Kidney (tissue), 14 donors: Measurements from ENCODE around the gene FAM181A. TPM values are rescaled to one million over a fixed set of nuclear protein-coding genes. Genes with fewer than 3 reads are reported as not detected.

Source experiments
- DNase-seq, 5 donors: peaks; one replicate each; pipeline ENCODE4 v3.0.0-alpha.2; 2013 to 2020
- FAIRE-seq: peaks from 2 replicates; lab custom pipeline; 2012; peaks lifted over from hg19 to GRCh38; lab: Jason Lieb, UNC
- H3K27ac ChIP-seq, 2 donors: one replicate each; pipeline ENCODE4 v1.7.0; 2013; ENCODE audit warnings: low read depth in 2 of 2, low read length in 2 of 2, inconsistent platforms in 1 of 2
- H3K27me3 ChIP-seq: one replicate; pipeline ENCODE4 v1.7.1; 2013; ENCODE audit warnings: low read length, inconsistent platforms; ENCODE audit not compliant: control insufficient read depth, insufficient read depth
- H3K36me3 ChIP-seq, 3 donors: one replicate each; pipeline versions ENCODE4 v1.7.0 to v1.7.1; 2013; ENCODE audit warnings: low read length in 3 of 3, control low read depth in 1 of 3, inconsistent platforms in 1 of 3; ENCODE audit not compliant: insufficient read depth in 3 of 3, control insufficient read depth in 2 of 3
- H3K4me1 ChIP-seq, 3 donors: one replicate each; pipeline versions ENCODE4 v1.7.0 to v1.7.1; 2013; ENCODE audit warnings: low read length in 3 of 3, inconsistent platforms in 1 of 3, low read depth in 1 of 3; ENCODE audit not compliant: control insufficient read depth in 2 of 3, insufficient read depth in 2 of 3
- H3K4me3 ChIP-seq, 3 donors: one replicate each; pipeline versions ENCODE4 v1.7.0 to v1.8.1; 2013; ENCODE audit warnings: low read length in 3 of 3, control low read depth in 1 of 3, inconsistent platforms in 1 of 3
- H3K9ac ChIP-seq, 3 donors: one replicate each; pipeline versions ENCODE4 v1.7.0 to v1.7.1; 2013; ENCODE audit warnings: low read length in 3 of 3, control low read depth in 1 of 3, inconsistent platforms in 1 of 3
- H3K9me3 ChIP-seq, 3 donors: one replicate each; pipeline versions ENCODE4 v1.7.0 to v1.7.1; 2013; ENCODE audit warnings: low read length in 3 of 3, control low read depth in 1 of 3, inconsistent platforms in 1 of 3; ENCODE audit not compliant: control insufficient read depth in 2 of 3, insufficient read depth in 1 of 3
- intact Hi-C: fragments of 100-400 bp; cut with DNase I; formaldehyde crosslinking; loops from one replicate; pipeline ENCODE4 v1.11.1; 2022
- polyA plus RNA-seq: library from polyadenylated mRNA; stranded (reverse); fragments of 350-450 nt; fragmentation: Illumina TruSeq; extraction: RNeasy Lipid Tissue Mini Kit (QIAGEN cat#74804); gene quantifications from one replicate; pipeline ENCODE4 v1.2.3, GENCODE V29; 2014; ENCODE audit warnings: low read depth, low replicate concordance; ENCODE audit not compliant: insufficient read depth
- total RNA-seq: library from RNA; stranded (reverse); fragmentation: NEBNext Ultra II Directional; extraction: Animal tissue kit (Norgen Biotek cat#: 25700); gene quantifications from one replicate; pipeline ENCODE4 v1.2.1, GENCODE V29; 2021
- TF ChIP-seq, protein P1 (sequence below): IDR thresholded peaks from 3 replicates; pipeline ENCODE4 v1.5.1; 2012; ENCODE audit warnings: mild to moderate bottlenecking, moderate library complexity, borderline replicate concordance; ENCODE audit not compliant: insufficient read depth; ENCODE audit errors: extremely low read depth
- donor health status: control.
- donor health status: control.
- donor health status: control.
- donor health status: control.
- donor health status: control.
- donor health status: DM: yes; HTN: yes; CAD: no.
- donor health status: Normal renal cell carcinoma (clear cell type).

The FAM181A gene
- total and polyA plus RNA-seq, 2 donors from 2014 or later, result not detected

DNA sequence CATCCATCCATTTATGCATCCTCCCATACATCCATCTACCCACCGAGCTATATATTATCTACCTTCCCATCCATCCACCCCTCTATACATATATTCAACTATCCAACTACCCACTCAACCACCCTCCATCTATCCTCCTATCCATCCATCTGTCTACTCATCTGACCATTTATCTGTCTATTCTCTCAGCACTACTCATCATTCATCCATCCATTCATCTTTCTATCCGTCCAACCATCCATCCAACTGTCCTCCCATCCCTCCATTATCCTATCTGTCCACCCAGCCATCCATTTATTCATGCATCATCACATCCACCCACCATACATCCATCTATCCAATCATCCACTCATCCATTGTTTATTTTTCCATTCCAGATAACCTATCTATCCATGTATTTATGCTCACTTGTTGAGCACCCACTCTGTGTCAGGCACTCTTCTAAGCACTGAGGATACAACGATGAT is 37.7 kb downstream of the FAM181A start:
- Histone ChIP-seq H3K4me3 (no peak overlapping the region), H3K27me3 (no peaks in the 10 kb centered on the region), H3K9me3 (no peaks in the 10 kb centered on the region), H3K36me3 (no peaks in the 10 kb centered on the region), H3K9ac (no peak overlapping the region), H3K27ac (no peak overlapping the region), H3K4me1 (peaks cover 0 to 12% (median 0%) of the 10 kb centered on the region in 3 donors)
- no peak for FAIRE-seq
- intact Hi-C loops, result no loop called here
- no peak for DNase-seq
- TF ChIP-seq, protein P1, sequence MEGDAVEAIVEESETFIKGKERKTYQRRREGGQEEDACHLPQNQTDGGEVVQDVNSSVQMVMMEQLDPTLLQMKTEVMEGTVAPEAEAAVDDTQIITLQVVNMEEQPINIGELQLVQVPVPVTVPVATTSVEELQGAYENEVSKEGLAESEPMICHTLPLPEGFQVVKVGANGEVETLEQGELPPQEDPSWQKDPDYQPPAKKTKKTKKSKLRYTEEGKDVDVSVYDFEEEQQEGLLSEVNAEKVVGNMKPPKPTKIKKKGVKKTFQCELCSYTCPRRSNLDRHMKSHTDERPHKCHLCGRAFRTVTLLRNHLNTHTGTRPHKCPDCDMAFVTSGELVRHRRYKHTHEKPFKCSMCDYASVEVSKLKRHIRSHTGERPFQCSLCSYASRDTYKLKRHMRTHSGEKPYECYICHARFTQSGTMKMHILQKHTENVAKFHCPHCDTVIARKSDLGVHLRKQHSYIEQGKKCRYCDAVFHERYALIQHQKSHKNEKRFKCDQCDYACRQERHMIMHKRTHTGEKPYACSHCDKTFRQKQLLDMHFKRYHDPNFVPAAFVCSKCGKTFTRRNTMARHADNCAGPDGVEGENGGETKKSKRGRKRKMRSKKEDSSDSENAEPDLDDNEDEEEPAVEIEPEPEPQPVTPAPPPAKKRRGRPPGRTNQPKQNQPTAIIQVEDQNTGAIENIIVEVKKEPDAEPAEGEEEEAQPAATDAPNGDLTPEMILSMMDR, result no peak

DNA sequence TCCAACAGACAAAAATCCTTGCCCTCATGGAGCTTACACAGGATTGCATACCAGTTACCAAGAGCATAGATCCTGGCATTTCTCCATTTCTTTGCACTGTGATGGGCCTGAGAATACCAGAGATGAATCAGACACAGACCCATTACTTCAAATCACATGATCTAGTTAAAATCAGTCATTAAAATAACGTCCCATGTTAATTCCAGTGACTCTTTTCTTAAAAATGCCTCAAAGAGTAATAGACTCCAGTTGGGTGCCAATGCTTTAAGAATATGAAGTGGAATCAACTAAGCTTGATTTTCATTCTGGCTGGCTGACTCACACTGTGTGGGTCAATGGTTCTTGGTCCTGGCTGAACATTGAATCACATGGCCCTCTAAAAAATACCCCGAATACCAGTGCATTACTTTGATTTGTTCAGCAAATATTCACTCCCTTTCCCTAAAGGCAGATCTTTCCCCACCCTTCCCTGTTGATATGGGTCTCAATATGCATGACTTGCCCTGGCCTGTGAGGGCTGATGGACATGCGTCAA is 38.2 kb downstream of the FAM181A start:
- DNase-seq (no peak), FAIRE-seq (no peak)
- Histone ChIP-seq H3K36me3 (no peaks in the 10 kb centered on the region), H3K27ac (no peak overlapping the region), H3K4me3 (no peak overlapping the region), H3K4me1 (peaks cover 0 to 12% (median 0%) of the 10 kb centered on the region in 3 donors), H3K9me3 (no peaks in the 10 kb centered on the region), H3K27me3 (no peaks in the 10 kb centered on the region), H3K9ac (no peak overlapping the region)
- TF ChIP-seq, protein P1, result no peak
- intact Hi-C loops, result no loop called here

DNA sequence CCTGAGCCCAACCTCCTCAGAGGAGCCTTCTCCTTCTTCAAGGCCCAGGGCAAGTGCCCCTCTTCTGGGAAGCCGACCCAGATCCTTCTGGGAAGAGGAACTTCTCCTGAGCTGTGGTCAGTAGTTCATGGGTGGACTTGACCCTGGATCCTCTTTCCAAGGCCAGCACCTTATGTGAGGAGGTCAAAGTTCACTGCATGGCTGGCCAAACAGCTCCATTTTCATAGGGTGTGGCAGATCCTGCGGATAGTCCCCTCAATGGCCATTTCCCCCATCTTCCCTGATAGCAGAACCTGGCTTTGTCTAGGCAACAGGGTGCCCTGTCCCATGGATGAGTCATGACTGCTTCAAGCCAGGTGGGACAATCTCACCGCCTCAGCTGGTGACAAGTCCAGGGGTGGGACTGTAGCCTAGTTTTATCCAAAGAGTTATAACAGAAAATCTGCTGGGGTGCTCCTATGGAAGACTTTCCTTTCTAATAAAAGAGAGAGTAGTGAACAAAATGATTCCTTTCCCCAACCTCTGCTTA is 38.9 kb downstream of the FAM181A start:
- DNase-seq, result peak in 1 of 5 donors; percentile 17
- Histone ChIP-seq H3K9ac (no peak overlapping the region), H3K4me1 (peaks cover 0 to 17% (median 0%) of the 10 kb centered on the region in 3 donors), H3K27ac (no peak overlapping the region), H3K4me3 (no peak overlapping the region), H3K27me3 (no peaks in the 10 kb centered on the region), H3K36me3 (no peaks in the 10 kb centered on the region), H3K9me3 (no peaks in the 10 kb centered on the region)
- intact Hi-C loops, result no loop called here
- FAIRE-seq, result no peak
- TF ChIP-seq, protein P1, result no peak
